Panc1 (cell line): ENCODE data around the gene B4GALNT2. TPM values are rescaled to one million over a fixed set of nuclear protein-coding genes. Genes with fewer than 3 reads are reported as not detected.
"Not testable (repeated sequence)": the region's sequence is repeated elsewhere in the genome, so short reads cannot be mapped to it uniquely, and the experiment has no call there.

ENCODE experiments used
- ATAC-seq: fragments of 200-7000 bp; cut with Tn5 transposase; 2 replicates; pipeline ENCODE4 v1.9.1; 2020; ENCODE audit warnings: mild to moderate bottlenecking, moderate library complexity
- BruUV-seq: library from RNA; stranded (reverse); fragments of 400-500 nt; replicated peaks from 2 replicates; lab custom pipeline; 2021; lab: Mats Ljungman, UMichigan
- CTCF ChIA-PET: fragments of 300-600 bp; sonication (Branson Sonifier 250); formaldehyde crosslinking; loops from one replicate; lab custom pipeline; 2022; ENCODE audit warnings: antibody characterized with exemption; lab: Charles Lee
- POLR2A ChIA-PET: fragments of 300-600 bp; sonication (Branson Sonifier 250); formaldehyde crosslinking; loops from one replicate; lab custom pipeline; 2022; ENCODE audit warnings: antibody characterized with exemption; lab: Charles Lee
- DNase-seq: peaks from one replicate; pipeline ENCODE4 v3.0.0-alpha.2; 2010; ENCODE audit warnings: low read depth, low spot score
- H3K27ac ChIP-seq: 2 replicates; pipeline ENCODE4 v1.5.1; 2011; ENCODE audit warnings: mild to moderate bottlenecking, low read length, inconsistent platforms
- H3K27me3 ChIP-seq: fragments of 200-500 bp; sonication (Bioruptor generic); 2 replicates; pipeline ENCODE4 v1.6.0; 2014; ENCODE audit warnings: low read length, inconsistent platforms; ENCODE audit not compliant: control insufficient read depth, insufficient read depth
- H3K36me3 ChIP-seq: fragments of 200-500 bp; sonication (Bioruptor generic); 2 replicates; pipeline ENCODE4 v1.5.1; 2014; ENCODE audit warnings: inconsistent platforms, mild to moderate bottlenecking, low read length, moderate library complexity; ENCODE audit not compliant: control insufficient read depth, insufficient read depth
- H3K4me1 ChIP-seq: 2 replicates; pipeline ENCODE4 v1.5.1; 2011; ENCODE audit warnings: inconsistent platforms, mild to moderate bottlenecking, low read length, moderate library complexity; ENCODE audit not compliant: control insufficient read depth, insufficient read depth
- H3K4me3 ChIP-seq, 2 experiments: 2 replicates each; pipeline ENCODE4 v1.5.1; 2011 to 2012; ENCODE audit warnings: low read depth in 2 of 2, low read length in 2 of 2, mild to moderate bottlenecking in 2 of 2, inconsistent platforms in 1 of 2, moderate library complexity in 1 of 2
- H3K9me3 ChIP-seq: fragments of 200-500 bp; sonication (Bioruptor generic); 2 replicates; pipeline ENCODE4 v1.5.1; 2014; ENCODE audit warnings: low read depth, mild to moderate bottlenecking, inconsistent platforms, low read length, moderate library complexity; ENCODE audit not compliant: control insufficient read depth, insufficient read depth
- POLR2AphosphoS5 ChIP-seq: IDR thresholded peaks from 2 replicates; pipeline ENCODE4 v1.6.1; 2012; ENCODE audit warnings: mild to moderate bottlenecking, low read depth, low read length, moderate library complexity
- SIN3A ChIP-seq: IDR thresholded peaks from 2 replicates; pipeline ENCODE4 v1.6.1; 2012; ENCODE audit warnings: low read depth, mild to moderate bottlenecking, low read length, moderate library complexity, borderline replicate concordance; ENCODE audit not compliant: insufficient read depth
- TCF7L2 ChIP-seq: IDR thresholded peaks from 2 replicates; pipeline ENCODE4 v1.6.1; 2011; ENCODE audit warnings: mild to moderate bottlenecking, low read depth, low read length, inconsistent platforms
- in situ Hi-C: cut with HindIII; loops from 2 replicates; pipeline ENCODE4 v1.10.0; 2016; ENCODE audit warnings: low sequenced_read_pairs, low pct_unique_long_range_greater_than_20kb
- intact Hi-C: fragments of 100-400 bp; cut with micrococcal nuclease; formaldehyde crosslinking; loops from one replicate; pipeline ENCODE4 v1.10.0; 2022; ENCODE audit not compliant: unreplicated experiment
- total RNA-seq: library from RNA; stranded (reverse); gene quantifications from one replicate; pipeline ENCODE4 v1.2.1, GENCODE V29; 2021; ENCODE audit not compliant: unreplicated experiment
- TF ChIP-seq, protein P1 (sequence below): fragments of 450-650 bp; IDR thresholded peaks from 2 replicates; pipeline ENCODE4 v1.5.1; 2017; ENCODE audit warnings: mild to moderate bottlenecking
- TF ChIP-seq, protein P2 (sequence below), 2 experiments: IDR thresholded peaks; 2 replicates each; pipeline ENCODE4 v1.6.1; 2011 to 2012; ENCODE audit warnings: low read depth in 2 of 2, control low read depth in 1 of 2, low read length in 1 of 2, mild to moderate bottlenecking in 1 of 2, moderate library complexity in 1 of 2; ENCODE audit not compliant: insufficient read depth in 1 of 2

B4GALNT2 gene
- total RNA-seq, 1 experiment from 2014 or later = not detected

DNA sequence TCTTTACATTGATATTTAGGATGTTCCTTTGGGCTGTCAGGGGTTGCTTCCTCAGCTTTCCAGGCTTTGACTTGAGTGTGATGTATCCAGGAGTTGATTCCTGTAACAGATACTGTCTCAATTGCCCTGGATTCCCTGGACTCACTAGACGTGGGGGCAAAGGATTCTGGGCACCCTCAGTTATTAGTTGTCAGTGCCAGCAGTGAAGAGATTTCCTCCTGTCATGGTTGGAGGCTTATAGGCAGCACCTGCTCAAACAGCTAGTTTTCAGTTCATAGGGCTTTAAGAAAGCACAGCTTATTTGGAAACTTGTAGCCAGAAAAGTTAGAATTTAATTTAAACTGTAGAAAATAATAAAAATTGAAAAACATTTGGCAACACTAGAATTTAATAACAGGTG, 9.5 kb upstream of the B4GALNT2 start:
- DNase-seq = no peak
- POLR2A ChIA-PET = no interaction called here
- ATAC-seq = no peak
- TF ChIP-seq, protein P1, sequence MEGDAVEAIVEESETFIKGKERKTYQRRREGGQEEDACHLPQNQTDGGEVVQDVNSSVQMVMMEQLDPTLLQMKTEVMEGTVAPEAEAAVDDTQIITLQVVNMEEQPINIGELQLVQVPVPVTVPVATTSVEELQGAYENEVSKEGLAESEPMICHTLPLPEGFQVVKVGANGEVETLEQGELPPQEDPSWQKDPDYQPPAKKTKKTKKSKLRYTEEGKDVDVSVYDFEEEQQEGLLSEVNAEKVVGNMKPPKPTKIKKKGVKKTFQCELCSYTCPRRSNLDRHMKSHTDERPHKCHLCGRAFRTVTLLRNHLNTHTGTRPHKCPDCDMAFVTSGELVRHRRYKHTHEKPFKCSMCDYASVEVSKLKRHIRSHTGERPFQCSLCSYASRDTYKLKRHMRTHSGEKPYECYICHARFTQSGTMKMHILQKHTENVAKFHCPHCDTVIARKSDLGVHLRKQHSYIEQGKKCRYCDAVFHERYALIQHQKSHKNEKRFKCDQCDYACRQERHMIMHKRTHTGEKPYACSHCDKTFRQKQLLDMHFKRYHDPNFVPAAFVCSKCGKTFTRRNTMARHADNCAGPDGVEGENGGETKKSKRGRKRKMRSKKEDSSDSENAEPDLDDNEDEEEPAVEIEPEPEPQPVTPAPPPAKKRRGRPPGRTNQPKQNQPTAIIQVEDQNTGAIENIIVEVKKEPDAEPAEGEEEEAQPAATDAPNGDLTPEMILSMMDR = no peak
- TF ChIP-seq TCF7L2 (no peak), POLR2AphosphoS5 (no peak), SIN3A (no peak)
- TF ChIP-seq, protein P2, sequence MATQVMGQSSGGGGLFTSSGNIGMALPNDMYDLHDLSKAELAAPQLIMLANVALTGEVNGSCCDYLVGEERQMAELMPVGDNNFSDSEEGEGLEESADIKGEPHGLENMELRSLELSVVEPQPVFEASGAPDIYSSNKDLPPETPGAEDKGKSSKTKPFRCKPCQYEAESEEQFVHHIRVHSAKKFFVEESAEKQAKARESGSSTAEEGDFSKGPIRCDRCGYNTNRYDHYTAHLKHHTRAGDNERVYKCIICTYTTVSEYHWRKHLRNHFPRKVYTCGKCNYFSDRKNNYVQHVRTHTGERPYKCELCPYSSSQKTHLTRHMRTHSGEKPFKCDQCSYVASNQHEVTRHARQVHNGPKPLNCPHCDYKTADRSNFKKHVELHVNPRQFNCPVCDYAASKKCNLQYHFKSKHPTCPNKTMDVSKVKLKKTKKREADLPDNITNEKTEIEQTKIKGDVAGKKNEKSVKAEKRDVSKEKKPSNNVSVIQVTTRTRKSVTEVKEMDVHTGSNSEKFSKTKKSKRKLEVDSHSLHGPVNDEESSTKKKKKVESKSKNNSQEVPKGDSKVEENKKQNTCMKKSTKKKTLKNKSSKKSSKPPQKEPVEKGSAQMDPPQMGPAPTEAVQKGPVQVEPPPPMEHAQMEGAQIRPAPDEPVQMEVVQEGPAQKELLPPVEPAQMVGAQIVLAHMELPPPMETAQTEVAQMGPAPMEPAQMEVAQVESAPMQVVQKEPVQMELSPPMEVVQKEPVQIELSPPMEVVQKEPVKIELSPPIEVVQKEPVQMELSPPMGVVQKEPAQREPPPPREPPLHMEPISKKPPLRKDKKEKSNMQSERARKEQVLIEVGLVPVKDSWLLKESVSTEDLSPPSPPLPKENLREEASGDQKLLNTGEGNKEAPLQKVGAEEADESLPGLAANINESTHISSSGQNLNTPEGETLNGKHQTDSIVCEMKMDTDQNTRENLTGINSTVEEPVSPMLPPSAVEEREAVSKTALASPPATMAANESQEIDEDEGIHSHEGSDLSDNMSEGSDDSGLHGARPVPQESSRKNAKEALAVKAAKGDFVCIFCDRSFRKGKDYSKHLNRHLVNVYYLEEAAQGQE (IDR thresholded peaks at IDR 0.05; ENCODE audit: insufficient read depth in 1 of 2, low read depth in 2 of 2, low read length in 1 of 2) = no peak
- CTCF ChIA-PET = interaction anchor here (0.6 kb wide), 1 partner anchor 11 kb away, joined by 3 read pairs; no protein-coding TSS in a partner anchor
- in situ Hi-C loops = no loop called here
- H3K36me3 ChIP-seq = no peaks in the 10 kb centered on the region
- no TSS peak for BruUV-seq
- peaks cover 11% of the 10 kb centered on the region; the same call in 1 of the 2 replicates for H3K9me3 ChIP-seq
- H3K27me3 ChIP-seq = no peaks in the 10 kb centered on the region
- H3K4me3 ChIP-seq = no peak overlapping the region
- intact Hi-C loops = no loop called here
- no peak overlapping the region for H3K27ac ChIP-seq
- H3K4me1 ChIP-seq = no peaks in the 10 kb centered on the region

- DNase-seq = no peak
- H3K9me3 ChIP-seq = peaks cover 22% of the 10 kb centered on the region; the same call in 1 of the 2 replicates
- BruUV-seq = no TSS peak
- no peak overlapping the region for H3K4me3 ChIP-seq
- TF ChIP-seq TCF7L2 (no peak), SIN3A (no peak), POLR2AphosphoS5 (no peak)
- TF ChIP-seq, protein P1 = no peak
- TF ChIP-seq, protein P2 (IDR thresholded peaks at IDR 0.05; ENCODE audit: insufficient read depth in 1 of 2, low read depth in 2 of 2, low read length in 1 of 2) = no peak
- no peak for ATAC-seq
- H3K27ac ChIP-seq = no peak overlapping the region
- no peaks in the 10 kb centered on the region for H3K27me3 ChIP-seq
- ChIA-PET POLR2A (no interaction called here), CTCF (no interaction called here)
- no peaks in the 10 kb centered on the region for H3K36me3 ChIP-seq
- in situ Hi-C loops (no loop called here), intact Hi-C loops (no loop called here)
- H3K4me1 ChIP-seq = no peaks in the 10 kb centered on the region
Measured at GRCh38 chr17:49125449-49125848, 7.1 kb upstream of the B4GALNT2 start.

DNA sequence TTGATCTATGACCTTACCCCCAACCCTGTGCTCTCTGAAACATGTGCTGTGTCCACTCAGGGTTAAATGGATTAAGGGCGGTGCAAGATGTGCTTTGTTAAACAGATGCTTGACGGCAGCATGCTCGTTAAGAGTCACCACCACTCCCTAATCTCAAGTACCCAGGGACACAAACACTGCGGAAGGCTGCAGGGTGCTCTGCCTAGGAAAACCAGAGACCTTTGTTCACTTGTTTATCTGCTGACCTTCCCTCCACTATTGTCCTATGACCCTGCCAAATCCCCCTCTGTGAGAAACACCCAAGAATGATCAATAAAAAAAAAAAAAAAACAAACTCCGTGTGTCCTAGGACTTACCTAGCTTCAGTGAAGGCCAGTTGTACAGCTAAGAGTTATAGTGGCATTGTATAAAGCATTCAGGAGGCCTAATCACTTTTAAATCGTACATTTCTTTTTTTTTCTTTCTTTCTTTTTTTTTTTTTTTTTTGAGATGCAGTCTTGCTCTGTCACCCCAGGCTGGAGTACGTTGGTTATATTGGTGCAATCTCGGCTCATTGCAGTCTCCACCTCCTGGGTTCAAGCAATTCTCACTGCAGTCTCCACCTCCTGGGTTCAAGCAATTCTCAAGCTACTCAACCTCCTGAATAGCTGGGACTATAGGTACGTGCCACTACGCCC, 6.2 kb upstream of the B4GALNT2 start:
- peaks cover 17% of the 10 kb centered on the region; the same call in 1 of the 2 replicates for H3K9me3 ChIP-seq
- intact Hi-C loops, ATAC-seq, H3K4me1 ChIP-seq, H3K4me3 ChIP-seq, H3K27me3 ChIP-seq, POLR2A ChIA-PET, DNase-seq, H3K36me3 ChIP-seq, in situ Hi-C loops, H3K27ac ChIP-seq, BruUV-seq: not testable (repeated sequence)
- CTCF ChIA-PET = interaction anchor here (0.7 kb wide), 1 partner anchor 22 kb away, joined by 5 read pairs; no protein-coding TSS in a partner anchor
